GM12891 (cell line): Measurements from ENCODE around the gene CNTNAP5.

Experiments used
- POLR2A ChIP-seq: IDR thresholded peaks from 2 replicates; pipeline ENCODE4 v1.6.1; 2011; ENCODE audit warnings: low read depth, low read length, control low read depth
- POLR2AphosphoS5 ChIP-seq: IDR thresholded peaks from 2 replicates; pipeline ENCODE4 v1.6.1; 2011; ENCODE audit warnings: low read depth, low read length, control low read depth

GRCh38 chr2:124327303-124327702, 302.2 kb downstream of the CNTNAP5 start:
- TF ChIP-seq POLR2A = no peak
- TF ChIP-seq POLR2AphosphoS5 = no peak
